Progenitor cell of endocrine pancreas (in vitro differentiated cells): Measurements from ENCODE around the gene NECTIN1. TPM values are rescaled to one million over a fixed set of nuclear protein-coding genes. Genes with fewer than 3 reads are reported as not detected.

Source experiments
- DNase-seq: peaks from one replicate; pipeline ENCODE4 v3.0.0; 2021; ENCODE audit warnings: low spot score; ENCODE audit not compliant: unreplicated experiment
- H3K27ac Mint-ChIP-seq: 2 replicates; pipeline ENCODE4 v1.8.0; 2021; ENCODE audit warnings: mild to moderate bottlenecking, moderate library complexity, mixed read lengths
- H3K27me3 Mint-ChIP-seq: 2 replicates; pipeline ENCODE4 v1.8.0; 2021; ENCODE audit warnings: mixed read lengths
- H3K36me3 Mint-ChIP-seq: 2 replicates; pipeline ENCODE4 v1.8.0; 2022; ENCODE audit warnings: mixed read lengths; ENCODE audit not compliant: insufficient read depth
- H3K4me1 Mint-ChIP-seq: 2 replicates; pipeline ENCODE4 v1.8.0; 2021; ENCODE audit warnings: low read depth, mixed read lengths
- H3K4me3 Mint-ChIP-seq: 2 replicates; pipeline ENCODE4 v1.8.0; 2021; ENCODE audit warnings: low read depth, mild to moderate bottlenecking, moderate library complexity, mixed read lengths
- H3K9me3 Mint-ChIP-seq: 2 replicates; pipeline ENCODE4 v1.8.0; 2021; ENCODE audit warnings: low read depth, mixed read lengths
- CTCF ChIP-seq: fragments of 200-600 bp; sonication (generic); IDR thresholded peaks from one replicate; pipeline ENCODE4 v1.5.0; 2021; ENCODE audit warnings: antibody characterized with exemption, mild to moderate bottlenecking; ENCODE audit not compliant: unreplicated experiment
- total RNA-seq: library from RNA; stranded (reverse); gene quantifications from 2 replicates; pipeline ENCODE4 v1.2.1, GENCODE V29; 2021

NECTIN1 gene
- total RNA-seq, 1 donor from 2014 or later, result 42.1 TPM

- no peak for DNase-seq
- no peak for TF ChIP-seq CTCF
- no peaks in the 10 kb centered on the region for H3K4me1 Mint-ChIP-seq
- H3K27me3 Mint-ChIP-seq, result peaks cover 35% of the 10 kb centered on the region
- no peak overlapping the region for H3K27ac Mint-ChIP-seq
- H3K9me3 Mint-ChIP-seq, result no peaks in the 10 kb centered on the region
- H3K4me3 Mint-ChIP-seq, result no peak overlapping the region
- no peaks in the 10 kb centered on the region for H3K36me3 Mint-ChIP-seq
These were observed 23.9 kb upstream of the NECTIN1 start for GRCh38 chr11:119752946-119753345.

GRCh38 chr11:119752345-119752871 is 23.4 kb upstream of the NECTIN1 start:
- no peaks in the 10 kb centered on the region for H3K4me1 Mint-ChIP-seq
- no peak overlapping the region for H3K4me3 Mint-ChIP-seq
- no peaks in the 10 kb centered on the region for H3K9me3 Mint-ChIP-seq
- TF ChIP-seq CTCF, result no peak
- no peak overlapping the region for H3K27ac Mint-ChIP-seq
- no peak for DNase-seq
- H3K27me3 Mint-ChIP-seq, result peaks cover 39% of the 10 kb centered on the region
- H3K36me3 Mint-ChIP-seq, result no peaks in the 10 kb centered on the region

- Mint-ChIP-seq H3K27ac (no peak overlapping the region), H3K4me3 (no peak overlapping the region), H3K36me3 (no peaks in the 10 kb centered on the region), H3K4me1 (no peaks in the 10 kb centered on the region), H3K27me3 (peaks cover 46% of the 10 kb centered on the region), H3K9me3 (no peaks in the 10 kb centered on the region)
- DNase-seq, result no peak
- TF ChIP-seq CTCF, result no peak
These were observed 21.1 kb upstream of the NECTIN1 start for GRCh38 chr11:119750056-119750455.

GRCh38 chr11:119749006-119749565 is 20.1 kb upstream of the NECTIN1 start:
- no peaks in the 10 kb centered on the region for H3K9me3 Mint-ChIP-seq
- H3K27ac Mint-ChIP-seq, result no peak overlapping the region
- H3K27me3 Mint-ChIP-seq, result peaks cover 49% of the 10 kb centered on the region
- DNase-seq, result no peak
- H3K4me1 Mint-ChIP-seq, result no peaks in the 10 kb centered on the region
- no peak for TF ChIP-seq CTCF
- H3K4me3 Mint-ChIP-seq, result no peak overlapping the region
- no peaks in the 10 kb centered on the region for H3K36me3 Mint-ChIP-seq

- Mint-ChIP-seq H3K4me3 (no peak overlapping the region), H3K36me3 (no peaks in the 10 kb centered on the region), H3K9me3 (no peaks in the 10 kb centered on the region), H3K27ac (no peak overlapping the region), H3K27me3 (peaks cover 51% of the 10 kb centered on the region), H3K4me1 (no peaks in the 10 kb centered on the region)
- TF ChIP-seq CTCF, result no peak
- no peak for DNase-seq
These were observed 19.1 kb upstream of the NECTIN1 start for GRCh38 chr11:119747868-119748660.
